ENCODE data around the gene CNNM3. TPM values are rescaled to one million over a fixed set of nuclear protein-coding genes. Genes with fewer than 3 reads are reported as not detected.
A peak's percentile ranks its signal among the peaks of the same experiment; 100 is the strongest.
"Not testable (repeated sequence)": the region's sequence is repeated elsewhere in the genome, so short reads cannot be mapped to it uniquely, and the experiment has no call there.

Gene CNNM3
- total RNA-seq, 2 donors from 2014 or later, result 15.0 to 18.8 TPM

DNA sequence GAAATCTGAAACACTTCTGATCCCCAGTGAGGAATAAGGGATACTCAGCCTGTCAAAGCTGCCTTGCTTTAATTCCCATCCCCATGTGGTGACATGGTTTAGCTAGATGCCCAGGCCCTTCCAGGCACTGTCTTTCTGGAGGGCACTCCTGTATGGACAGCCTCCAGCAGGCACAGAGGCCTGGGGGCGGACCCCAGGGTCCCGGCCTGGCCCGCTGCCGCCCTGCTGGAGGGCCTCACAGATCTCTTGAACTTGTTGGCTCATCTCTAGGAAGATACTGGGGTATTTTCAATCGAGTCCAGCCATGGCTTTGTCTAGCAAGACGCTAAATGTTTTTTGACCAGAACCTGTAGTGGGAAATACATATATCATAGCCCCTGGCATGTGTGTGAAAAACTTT is 21.0 kb upstream of the CNNM3 start:
- Mint-ChIP-seq H3K9me3 (no peaks in the 10 kb centered on the region), H3K27ac (no peak overlapping the region), H3K36me3 (no peaks in the 10 kb centered on the region)
- ATAC-seq, result no peak
- DNase-seq (ENCODE audit: low spot score in 2 of 2), result no peak

DNA sequence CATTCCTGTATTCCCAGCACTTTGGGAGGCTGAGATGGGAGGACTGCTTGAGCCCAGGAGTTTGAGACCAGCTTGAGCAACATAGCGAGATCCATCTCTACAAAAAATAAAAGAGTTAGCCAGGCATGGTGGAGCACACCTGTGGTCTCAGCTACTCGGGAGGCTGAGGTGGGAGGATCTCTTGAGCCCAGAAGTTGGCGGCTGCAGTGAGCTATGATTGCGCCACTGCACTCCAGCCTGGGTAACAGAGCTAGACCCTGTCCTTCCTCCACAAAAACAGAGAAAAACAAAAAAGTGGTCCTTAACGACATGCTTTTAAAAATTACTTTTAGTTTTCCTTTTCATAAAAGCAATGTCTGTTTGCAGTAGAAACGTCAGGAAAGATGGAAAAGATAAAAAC is 19.6 kb upstream of the CNNM3 start:
- ATAC-seq; DNase-seq (ENCODE audit: low spot score in 2 of 2); H3K9me3 Mint-ChIP-seq; H3K36me3 Mint-ChIP-seq: not testable (repeated sequence)
- peak overlapping the region in 1 of 2 donors; percentile 22 for H3K27ac Mint-ChIP-seq

- DNase-seq (ENCODE audit: low spot score in 2 of 2) (no peak), ATAC-seq (no peak)
- Mint-ChIP-seq H3K36me3 (no peaks in the 10 kb centered on the region), H3K9me3 (no peaks in the 10 kb centered on the region), H3K27ac (peak overlapping the region in 1 of 2 donors; percentile 22)
These were observed 18.9 kb upstream of the CNNM3 start for GRCh38 chr2:96797066-96797625.

GRCh38 chr2:96798733-96799622 is 17.1 kb upstream of the CNNM3 start:
- no peak for DNase-seq (ENCODE audit: low spot score in 2 of 2)
- H3K36me3 Mint-ChIP-seq, result no peaks in the 10 kb centered on the region
- no peak for ATAC-seq
- no peaks in the 10 kb centered on the region for H3K9me3 Mint-ChIP-seq
- H3K27ac Mint-ChIP-seq, result peak overlapping the region in 1 of 2 donors; percentile 88

GRCh38 chr2:96799623-96799935 is 16.5 kb upstream of the CNNM3 start:
- Mint-ChIP-seq H3K36me3 (no peaks in the 10 kb centered on the region), H3K27ac (peak overlapping the region in 1 of 2 donors; percentile 88), H3K9me3 (no peaks in the 10 kb centered on the region)
- DNase-seq (ENCODE audit: low spot score in 2 of 2) (no peak), ATAC-seq (no peak)

DNA sequence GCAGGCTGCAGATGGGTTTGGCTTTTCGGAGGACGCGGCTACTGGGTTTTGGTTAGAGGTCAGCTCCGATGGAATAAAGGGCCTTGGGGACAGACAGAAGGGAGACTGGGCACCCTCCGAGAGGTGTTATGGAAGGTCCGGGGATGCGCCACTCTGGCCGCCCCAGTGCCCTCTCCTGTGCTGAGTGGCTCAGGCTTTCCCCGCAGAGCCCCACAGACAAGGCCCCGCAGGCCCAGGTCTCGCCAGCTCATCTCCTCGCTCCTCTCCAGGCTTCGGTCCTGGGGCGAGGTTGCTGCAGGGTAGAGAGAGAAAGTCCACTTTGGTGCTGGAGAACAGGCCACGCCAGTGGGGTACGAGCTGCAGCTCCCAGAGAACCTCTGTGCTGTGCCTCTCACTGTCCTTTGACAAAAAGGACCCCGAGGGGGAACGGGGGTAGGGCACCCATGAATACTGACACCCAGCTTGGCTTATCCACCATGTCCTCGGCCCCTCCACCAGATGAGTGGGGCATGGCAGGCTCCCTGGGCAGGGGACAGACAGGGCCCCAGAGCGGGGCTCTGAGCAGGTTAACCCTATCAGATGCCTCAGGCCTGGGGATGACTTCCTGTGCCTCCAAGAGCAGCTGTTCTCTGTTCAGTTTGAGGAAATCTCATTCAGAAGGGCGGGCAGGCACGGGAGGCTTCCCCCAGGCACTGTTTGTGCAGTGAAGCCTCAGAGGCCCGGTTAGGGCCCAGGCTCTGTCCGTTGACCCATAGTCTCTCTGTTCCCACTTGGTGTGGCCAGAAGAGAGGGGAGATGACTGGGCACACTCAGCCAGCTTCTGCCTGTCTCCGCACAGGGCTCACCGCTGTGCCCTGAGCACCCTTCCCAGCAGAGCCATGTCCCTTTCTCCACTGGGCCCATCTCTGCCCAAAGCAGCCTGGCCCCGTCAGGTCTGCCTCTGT is 15.7 kb upstream of the CNNM3 start:
- H3K27ac Mint-ChIP-seq, result no peak overlapping the region
- peak; percentile 30 to 59 for ATAC-seq

GRCh38 chr2:96801005-96801785 is 14.9 kb upstream of the CNNM3 start:
- Mint-ChIP-seq H3K9me3 (no peaks in the 10 kb centered on the region), H3K36me3 (no peaks in the 10 kb centered on the region), H3K27ac (no peak overlapping the region)
- DNase-seq (ENCODE audit: low spot score in 2 of 2) (peak in 1 of 2 donors; percentile 77), ATAC-seq (peak; percentile 87 to 93)

More for the DNA sequence above, 15.7 kb upstream of the CNNM3 start:
- H3K36me3 Mint-ChIP-seq, result no peaks in the 10 kb centered on the region
- no peak for DNase-seq (ENCODE audit: low spot score in 2 of 2)
- H3K9me3 Mint-ChIP-seq, result no peaks in the 10 kb centered on the region

GRCh38 chr2:96801786-96802595 is 14.1 kb upstream of the CNNM3 start:
- Mint-ChIP-seq H3K9me3 (no peaks in the 10 kb centered on the region), H3K36me3 (no peaks in the 10 kb centered on the region), H3K27ac (no peak overlapping the region)
- ATAC-seq (peak; percentile 59 to 73), DNase-seq (ENCODE audit: low spot score in 2 of 2) (peak in 1 of 2 donors; percentile 39)

DNA sequence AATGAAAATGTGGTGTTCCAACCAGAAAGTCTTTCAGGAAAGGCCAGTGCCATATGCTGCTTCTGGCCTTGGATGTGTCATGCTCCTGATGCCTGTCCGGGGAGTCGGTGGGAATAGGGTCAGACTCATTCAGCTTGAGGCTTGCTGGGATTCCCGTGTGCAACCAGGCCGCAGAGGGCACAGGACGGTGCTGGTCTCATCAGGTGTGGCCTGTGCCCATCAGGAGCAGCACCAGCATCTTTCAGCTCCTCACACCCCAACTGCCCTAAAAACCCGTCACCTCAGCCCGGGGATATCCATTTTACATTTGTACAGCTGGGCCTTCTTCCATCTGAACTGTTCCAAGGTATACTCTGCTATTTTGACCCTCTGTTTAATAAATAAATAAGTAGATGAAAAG is 13.3 kb upstream of the CNNM3 start:
- Mint-ChIP-seq H3K27ac (peak overlapping the region in 1 of 2 donors; percentile 62), H3K9me3 (no peaks in the 10 kb centered on the region), H3K36me3 (no peaks in the 10 kb centered on the region)
- DNase-seq (ENCODE audit: low spot score in 2 of 2), result no peak
- no peak for ATAC-seq

DNA sequence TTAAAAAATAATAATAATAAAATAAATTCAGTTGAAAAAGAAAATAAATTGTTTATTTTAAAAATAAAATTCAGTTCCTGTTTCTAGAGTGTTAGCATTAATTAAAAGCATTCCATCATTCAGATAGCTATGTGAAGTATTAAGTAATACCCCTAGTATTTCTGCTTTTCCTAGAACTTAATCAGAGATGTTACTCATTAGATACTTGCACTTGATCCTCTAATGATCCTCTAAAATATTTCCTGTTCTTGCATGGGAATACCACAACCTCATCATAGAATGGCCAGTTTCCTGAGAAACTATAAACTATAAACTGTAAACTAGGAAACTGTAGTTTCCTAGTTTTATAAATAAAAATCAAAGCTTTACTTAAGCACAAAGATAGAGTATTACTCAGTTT is 11.1 kb upstream of the CNNM3 start:
- DNase-seq (ENCODE audit: low spot score in 2 of 2), result no peak

GRCh38 chr2:96805946-96806345 is 10.1 kb upstream of the CNNM3 start:
- ATAC-seq; H3K36me3 Mint-ChIP-seq; H3K9me3 Mint-ChIP-seq; DNase-seq (ENCODE audit: low spot score in 2 of 2); H3K27ac Mint-ChIP-seq: not testable (repeated sequence)

More for the DNA sequence above, 11.1 kb upstream of the CNNM3 start:
- Mint-ChIP-seq H3K36me3 (no peaks in the 10 kb centered on the region), H3K9me3 (no peaks in the 10 kb centered on the region), H3K27ac (no peak overlapping the region)
- ATAC-seq, result no peak

DNA sequence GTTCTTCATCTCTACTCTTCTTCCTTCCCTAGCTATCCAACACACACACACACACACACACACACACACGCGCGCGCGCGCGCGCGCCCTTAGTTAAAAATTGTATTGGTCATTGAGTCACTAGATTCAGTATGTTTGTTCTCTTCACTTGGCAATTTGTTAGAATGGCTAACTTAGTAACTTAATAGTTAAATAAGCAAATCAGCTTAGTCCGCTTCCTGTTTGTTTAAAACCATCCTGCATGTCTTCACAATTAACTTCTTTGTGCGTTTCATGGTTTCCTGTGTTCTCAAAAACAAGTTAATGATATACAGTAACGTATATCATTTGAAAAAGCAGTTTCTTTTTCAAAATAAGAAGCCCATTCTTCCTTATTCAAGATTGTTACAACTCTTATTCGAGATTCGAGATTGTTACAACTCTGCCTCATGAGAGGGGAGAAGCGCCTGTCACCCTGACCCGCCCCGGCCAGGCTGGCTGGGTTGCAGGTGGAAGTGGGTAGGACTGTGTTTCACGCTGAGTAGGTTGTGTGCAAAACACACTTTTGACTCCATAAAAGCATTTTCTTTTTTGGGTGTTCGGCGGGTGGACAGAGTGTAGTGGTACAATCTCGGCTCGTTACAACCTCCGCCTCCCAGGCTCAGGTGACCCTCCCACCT is 9.5 kb upstream of the CNNM3 start:
- no peaks in the 10 kb centered on the region for H3K9me3 Mint-ChIP-seq
- DNase-seq (ENCODE audit: low spot score in 2 of 2) (no peak), ATAC-seq (peak in 1 of 2 donors; percentile 37)
- H3K27ac Mint-ChIP-seq, result peak overlapping the region; percentile 22 to 38
- H3K36me3 Mint-ChIP-seq, result no peaks in the 10 kb centered on the region

- ATAC-seq (no peak), DNase-seq (ENCODE audit: low spot score in 2 of 2) (no peak)
- H3K9me3 Mint-ChIP-seq, result no peaks in the 10 kb centered on the region
- no peaks in the 10 kb centered on the region for H3K36me3 Mint-ChIP-seq
- peak overlapping the region in 1 of 2 donors; percentile 38 for H3K27ac Mint-ChIP-seq
These were observed 9.0 kb upstream of the CNNM3 start for GRCh38 chr2:96807127-96807471.

DNA sequence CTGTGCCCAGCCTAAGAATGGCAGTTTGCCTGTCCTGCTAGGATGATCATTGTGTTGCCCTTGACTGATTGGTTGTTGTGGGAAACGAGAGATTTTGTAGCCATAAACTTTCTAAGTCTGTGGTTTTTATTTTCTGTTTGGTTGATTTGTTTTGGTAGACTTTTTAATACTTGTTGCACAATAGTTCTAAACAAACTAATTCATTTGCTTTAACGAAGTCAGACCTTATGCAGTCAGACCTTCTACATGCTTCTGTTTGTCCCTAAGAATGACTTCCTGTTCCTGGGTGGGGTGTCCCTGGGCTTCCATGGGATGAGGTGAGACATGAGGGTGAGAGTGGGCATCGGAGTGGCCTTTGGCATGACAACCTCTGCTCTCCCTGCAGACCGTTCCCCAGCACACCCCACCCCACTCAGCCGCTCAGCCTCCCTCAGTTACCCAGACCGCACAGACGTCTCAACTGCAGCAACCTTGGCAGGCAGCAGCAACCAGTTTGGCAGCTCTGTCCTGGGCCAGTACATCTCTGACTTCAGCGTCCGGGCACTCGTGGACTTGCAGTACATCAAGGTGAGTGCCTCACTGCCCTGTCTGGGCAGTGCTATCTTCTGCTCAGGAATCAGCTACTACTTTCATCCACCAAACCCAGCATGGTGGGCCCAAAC is 7.8 kb upstream of the CNNM3 start:
- H3K27ac Mint-ChIP-seq, result peak overlapping the region in 1 of 2 donors; percentile 16

More for the DNA sequence above, 7.8 kb upstream of the CNNM3 start:
- Mint-ChIP-seq H3K9me3 (no peaks in the 10 kb centered on the region), H3K36me3 (no peaks in the 10 kb centered on the region)
- DNase-seq (ENCODE audit: low spot score in 2 of 2), result no peak
- no peak for ATAC-seq

Data from activated naive CD4-positive, alpha-beta T cell treated with anti-CD3 and anti-CD28 coated beads, Interleukin-2, amount 50 U/mL, for 72 hours (primary cell).